NB4 (cell line): ENCODE data around the gene NFATC2.

Experiments used
- CTCF ChIP-seq: IDR thresholded peaks from one replicate; pipeline ENCODE4 v1.5.1; 2012; ENCODE audit warnings: low read depth, low read length
- POLR2A ChIP-seq: IDR thresholded peaks from 2 replicates; pipeline ENCODE4 v1.6.1; 2011; ENCODE audit warnings: mild to moderate bottlenecking; ENCODE audit not compliant: insufficient read length; ENCODE audit errors: extremely low read depth
- TF ChIP-seq, protein P1 (sequence below): IDR thresholded peaks from 2 replicates; pipeline ENCODE4 v1.6.1; 2011; ENCODE audit warnings: low read depth, low read length

DNA sequence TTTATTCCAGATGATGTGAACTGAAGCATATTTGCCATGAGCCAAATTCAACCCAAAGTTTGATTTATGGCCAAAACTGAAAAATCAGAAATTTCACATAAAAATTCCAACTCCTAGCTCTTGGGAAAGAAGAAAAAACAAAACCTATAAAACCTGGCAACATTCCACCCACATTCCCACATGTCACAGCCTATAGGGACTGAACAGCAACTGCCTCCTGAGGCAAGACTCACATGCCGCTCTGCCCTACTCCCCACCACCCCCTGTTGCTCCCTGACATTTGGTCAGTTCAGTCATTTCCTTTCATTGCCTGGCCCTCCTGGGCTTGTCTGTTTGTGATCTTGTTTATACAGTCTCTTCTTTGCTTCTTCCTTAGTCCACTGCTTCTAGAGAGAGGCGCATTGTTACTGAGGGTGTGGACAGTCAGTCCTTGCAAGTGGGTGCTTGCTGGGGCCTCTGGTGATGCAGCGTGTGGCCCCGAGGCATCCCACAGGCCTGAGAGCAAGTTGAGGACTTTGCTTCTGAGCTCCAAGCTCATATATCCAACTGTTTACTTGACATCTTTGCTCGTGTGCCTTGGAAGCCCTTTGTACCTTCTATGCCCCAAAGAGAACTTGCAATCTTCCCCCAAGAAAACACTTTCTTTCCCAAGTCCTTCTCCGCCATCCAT is 31.4 kb downstream of the NFATC2 start:
- TF ChIP-seq CTCF (no peak), POLR2A (no peak)
- TF ChIP-seq, protein P1, sequence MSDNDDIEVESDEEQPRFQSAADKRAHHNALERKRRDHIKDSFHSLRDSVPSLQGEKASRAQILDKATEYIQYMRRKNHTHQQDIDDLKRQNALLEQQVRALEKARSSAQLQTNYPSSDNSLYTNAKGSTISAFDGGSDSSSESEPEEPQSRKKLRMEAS, result no peak
